A673 (cell line): Measurements from ENCODE around the gene AQP6.

Experiments used
- EZH2 ChIP-seq: fragments of 200-600 bp; sonication (generic); IDR thresholded peaks from 2 replicates; pipeline ENCODE4 v1.6.1; 2017; ENCODE audit warnings: borderline replicate concordance, low read depth, mild to moderate bottlenecking, mixed read lengths, antibody characterized with exemption, low read length; ENCODE audit not compliant: poor library complexity, severe bottlenecking
- TF ChIP-seq, protein P1 (sequence below): fragments of 300-800, 200-600 bp; sonication (generic); conservative IDR thresholded peaks from 2 replicates; pipeline ENCODE4 v1.5.1; 2017; ENCODE audit warnings: low read depth, mild to moderate bottlenecking, antibody characterized with exemption, low read length, moderate library complexity, mixed read lengths

- no peak for TF ChIP-seq EZH2
- TF ChIP-seq, protein P1, sequence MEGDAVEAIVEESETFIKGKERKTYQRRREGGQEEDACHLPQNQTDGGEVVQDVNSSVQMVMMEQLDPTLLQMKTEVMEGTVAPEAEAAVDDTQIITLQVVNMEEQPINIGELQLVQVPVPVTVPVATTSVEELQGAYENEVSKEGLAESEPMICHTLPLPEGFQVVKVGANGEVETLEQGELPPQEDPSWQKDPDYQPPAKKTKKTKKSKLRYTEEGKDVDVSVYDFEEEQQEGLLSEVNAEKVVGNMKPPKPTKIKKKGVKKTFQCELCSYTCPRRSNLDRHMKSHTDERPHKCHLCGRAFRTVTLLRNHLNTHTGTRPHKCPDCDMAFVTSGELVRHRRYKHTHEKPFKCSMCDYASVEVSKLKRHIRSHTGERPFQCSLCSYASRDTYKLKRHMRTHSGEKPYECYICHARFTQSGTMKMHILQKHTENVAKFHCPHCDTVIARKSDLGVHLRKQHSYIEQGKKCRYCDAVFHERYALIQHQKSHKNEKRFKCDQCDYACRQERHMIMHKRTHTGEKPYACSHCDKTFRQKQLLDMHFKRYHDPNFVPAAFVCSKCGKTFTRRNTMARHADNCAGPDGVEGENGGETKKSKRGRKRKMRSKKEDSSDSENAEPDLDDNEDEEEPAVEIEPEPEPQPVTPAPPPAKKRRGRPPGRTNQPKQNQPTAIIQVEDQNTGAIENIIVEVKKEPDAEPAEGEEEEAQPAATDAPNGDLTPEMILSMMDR = no peak
Observed at GRCh38 chr12:49952391-49953055, 20.2 kb upstream of the AQP6 start.
